SK-N-SH treated with all-trans-retinoic acid at 6 μM for 48 hours (cell line): Measurements from ENCODE around the gene RHBDL2.

Experiments used
- TCF4 ChIP-seq: fragments of 250-450 bp; sonication (Bioruptor Pico); IDR thresholded peaks from 2 replicates; pipeline ENCODE4 v1.8.0; 2021; ENCODE audit warnings: mild to moderate bottlenecking, moderate library complexity, borderline replicate concordance
- ZNF70 ChIP-seq: fragments of 450-650 bp; formaldehyde crosslinking; IDR thresholded peaks from 2 replicates; pipeline ENCODE4 v1.5.0; 2020; ENCODE audit warnings: mild to moderate bottlenecking, moderate library complexity
- TF ChIP-seq, protein P1 (sequence below): fragments of 250-450 bp; sonication (Bioruptor Pico); IDR thresholded peaks from 2 replicates; pipeline ENCODE4 v1.8.0; 2021; ENCODE audit warnings: low read depth, mild to moderate bottlenecking, moderate library complexity, borderline replicate concordance

GRCh38 chr1:38989979-38990378 lies 48.3 kb upstream of the RHBDL2 start:
- TF ChIP-seq TCF4 (no peak), ZNF70 (CRISPR knock-in tag) (no peak)
- TF ChIP-seq, protein P1, sequence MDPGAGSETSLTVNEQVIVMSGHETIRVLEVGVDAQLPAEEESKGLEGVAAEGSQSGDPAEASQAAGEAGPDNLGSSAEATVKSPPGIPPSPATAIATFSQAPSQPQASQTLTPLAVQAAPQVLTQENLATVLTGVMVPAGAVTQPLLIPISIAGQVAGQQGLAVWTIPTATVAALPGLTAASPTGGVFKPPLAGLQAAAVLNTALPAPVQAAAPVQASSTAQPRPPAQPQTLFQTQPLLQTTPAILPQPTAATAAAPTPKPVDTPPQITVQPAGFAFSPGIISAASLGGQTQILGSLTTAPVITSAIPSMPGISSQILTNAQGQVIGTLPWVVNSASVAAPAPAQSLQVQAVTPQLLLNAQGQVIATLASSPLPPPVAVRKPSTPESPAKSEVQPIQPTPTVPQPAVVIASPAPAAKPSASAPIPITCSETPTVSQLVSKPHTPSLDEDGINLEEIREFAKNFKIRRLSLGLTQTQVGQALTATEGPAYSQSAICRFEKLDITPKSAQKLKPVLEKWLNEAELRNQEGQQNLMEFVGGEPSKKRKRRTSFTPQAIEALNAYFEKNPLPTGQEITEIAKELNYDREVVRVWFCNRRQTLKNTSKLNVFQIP (CRISPR knock-in tag) = no peak
